Measurements from ENCODE around the gene NDFIP1.
"Not testable (repeated sequence)": the region's sequence is repeated elsewhere in the genome, so short reads cannot be mapped to it uniquely, and the experiment has no call there.

Gene NDFIP1

DNA sequence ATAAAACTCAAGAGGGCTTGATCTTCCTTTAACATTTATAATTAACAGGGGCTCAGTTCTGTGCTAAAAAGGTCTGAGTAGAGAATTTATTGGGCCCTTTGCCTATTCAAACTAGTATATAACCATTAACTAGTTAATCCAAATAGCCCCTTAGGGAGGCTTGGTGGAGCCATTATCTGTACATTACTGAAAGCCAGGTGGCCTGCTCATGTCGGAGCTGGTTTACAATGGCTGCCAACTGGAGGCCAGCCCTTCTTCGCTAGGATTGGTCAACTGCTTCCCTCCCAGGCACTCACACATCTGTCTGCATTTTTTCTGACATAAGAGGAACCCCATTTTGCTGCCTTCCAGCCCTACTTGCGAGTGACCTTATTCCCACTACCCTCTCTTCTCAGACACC, 30.4 kb upstream of the NDFIP1 start:
- no peaks in the 10 kb centered on the region for H3K36me3 ChIP-seq (ENCODE audit: control insufficient read depth, insufficient read depth, low read length)
- no peak for DNase-seq (ENCODE audit: low read depth, low spot score)
- no CpG with 5 or more reads among the region's 3 CpGs for WGBS (ENCODE audit: insufficient coverage, insufficient read length)
- H3K27me3 ChIP-seq (ENCODE audit: control insufficient read depth, insufficient read depth, low read length): no peaks in the 10 kb centered on the region
- no peak overlapping the region for H3K4me3 ChIP-seq (ENCODE audit: low read length)
- no peak overlapping the region for H3K27ac ChIP-seq (ENCODE audit: low read length)
- no peaks in the 10 kb centered on the region for H3K9me3 ChIP-seq (ENCODE audit: control insufficient read depth, insufficient read depth, low read length)
- no peaks in the 10 kb centered on the region for H3K4me1 ChIP-seq (ENCODE audit: control insufficient read depth, insufficient read depth, low read length)

DNA sequence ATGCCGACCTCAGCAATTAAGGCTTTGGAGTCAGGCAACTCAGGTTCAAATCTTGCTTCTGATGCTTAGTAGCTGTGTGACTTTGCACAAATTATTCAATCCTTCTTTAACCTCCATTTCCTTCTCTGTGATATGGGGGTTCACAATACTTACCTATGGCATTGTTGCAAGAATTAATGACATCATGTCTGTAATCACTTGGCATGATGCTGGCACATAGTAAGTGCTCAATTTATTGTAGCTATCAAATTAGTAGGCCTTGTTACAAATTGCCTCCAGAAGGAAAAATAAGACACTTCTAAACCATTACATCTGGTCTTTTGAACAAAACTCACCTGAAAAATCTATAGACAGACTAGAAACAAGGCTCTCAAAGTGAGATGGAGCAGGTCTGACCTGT, 29.9 kb upstream of the NDFIP1 start:
- Histone ChIP-seq H3K4me1 (ENCODE audit: control insufficient read depth, insufficient read depth, low read length) (no peaks in the 10 kb centered on the region), H3K9me3 (ENCODE audit: control insufficient read depth, insufficient read depth, low read length) (no peaks in the 10 kb centered on the region), H3K36me3 (ENCODE audit: control insufficient read depth, insufficient read depth, low read length) (no peaks in the 10 kb centered on the region), H3K27me3 (ENCODE audit: control insufficient read depth, insufficient read depth, low read length) (no peaks in the 10 kb centered on the region), H3K4me3 (ENCODE audit: low read length) (no peak overlapping the region), H3K27ac (ENCODE audit: low read length) (no peak overlapping the region)
- no CpG with 5 or more reads among the region's 1 CpG for WGBS (ENCODE audit: insufficient coverage, insufficient read length)
- DNase-seq (ENCODE audit: low read depth, low spot score): no peak

- H3K4me1 ChIP-seq (ENCODE audit: control insufficient read depth, insufficient read depth, low read length): no peaks in the 10 kb centered on the region
- no peak overlapping the region for H3K27ac ChIP-seq (ENCODE audit: low read length)
- H3K4me3 ChIP-seq (ENCODE audit: low read length): no peak overlapping the region
- no peak for DNase-seq (ENCODE audit: low read depth, low spot score)
- H3K36me3 ChIP-seq (ENCODE audit: control insufficient read depth, insufficient read depth, low read length): no peaks in the 10 kb centered on the region
- no peaks in the 10 kb centered on the region for H3K9me3 ChIP-seq (ENCODE audit: control insufficient read depth, insufficient read depth, low read length)
- no CpG with 5 or more reads among the region's 6 CpGs for WGBS (ENCODE audit: insufficient coverage, insufficient read length)
- H3K27me3 ChIP-seq (ENCODE audit: control insufficient read depth, insufficient read depth, low read length): no peaks in the 10 kb centered on the region
Measured at GRCh38 chr5:142079306-142079721, 29.3 kb upstream of the NDFIP1 start.

DNA sequence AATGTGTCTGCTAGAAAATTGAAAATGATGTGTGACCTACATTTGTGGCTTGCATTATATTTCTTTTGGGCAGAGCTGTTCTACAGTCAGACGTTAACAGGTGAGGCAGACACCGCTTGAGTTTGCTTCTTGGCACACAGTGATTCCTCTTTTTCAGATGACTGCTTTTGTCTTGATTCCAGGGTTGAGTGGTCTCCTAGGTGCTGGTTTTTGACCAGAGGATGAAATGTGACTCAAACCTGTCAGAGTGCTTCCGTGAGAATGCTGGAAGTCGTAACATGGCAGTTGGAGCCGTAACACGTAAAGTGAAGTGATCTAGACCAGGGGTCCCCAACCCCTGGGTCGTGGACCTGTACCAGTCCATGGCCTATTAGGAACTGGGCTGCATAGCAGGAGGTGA, 28.3 kb upstream of the NDFIP1 start:
- Histone ChIP-seq H3K27me3 (ENCODE audit: control insufficient read depth, insufficient read depth, low read length) (no peaks in the 10 kb centered on the region), H3K4me3 (ENCODE audit: low read length) (no peak overlapping the region), H3K9me3 (ENCODE audit: control insufficient read depth, insufficient read depth, low read length) (no peaks in the 10 kb centered on the region), H3K36me3 (ENCODE audit: control insufficient read depth, insufficient read depth, low read length) (no peaks in the 10 kb centered on the region), H3K4me1 (ENCODE audit: control insufficient read depth, insufficient read depth, low read length) (no peaks in the 10 kb centered on the region), H3K27ac (ENCODE audit: low read length) (no peak overlapping the region)
- WGBS (ENCODE audit: insufficient coverage, insufficient read length): no CpG with 5 or more reads among the region's 7 CpGs
- DNase-seq (ENCODE audit: low read depth, low spot score): no peak

GRCh38 chr5:142082182-142082781, 26.3 kb upstream of the NDFIP1 start:
- Histone ChIP-seq H3K36me3 (ENCODE audit: control insufficient read depth, insufficient read depth, low read length) (no peaks in the 10 kb centered on the region), H3K27me3 (ENCODE audit: control insufficient read depth, insufficient read depth, low read length) (no peaks in the 10 kb centered on the region), H3K4me3 (ENCODE audit: low read length) (no peak overlapping the region), H3K9me3 (ENCODE audit: control insufficient read depth, insufficient read depth, low read length) (no peaks in the 10 kb centered on the region), H3K4me1 (ENCODE audit: control insufficient read depth, insufficient read depth, low read length) (no peaks in the 10 kb centered on the region), H3K27ac (ENCODE audit: low read length) (no peak overlapping the region)
- DNase-seq (ENCODE audit: low read depth, low spot score): no peak

DNA sequence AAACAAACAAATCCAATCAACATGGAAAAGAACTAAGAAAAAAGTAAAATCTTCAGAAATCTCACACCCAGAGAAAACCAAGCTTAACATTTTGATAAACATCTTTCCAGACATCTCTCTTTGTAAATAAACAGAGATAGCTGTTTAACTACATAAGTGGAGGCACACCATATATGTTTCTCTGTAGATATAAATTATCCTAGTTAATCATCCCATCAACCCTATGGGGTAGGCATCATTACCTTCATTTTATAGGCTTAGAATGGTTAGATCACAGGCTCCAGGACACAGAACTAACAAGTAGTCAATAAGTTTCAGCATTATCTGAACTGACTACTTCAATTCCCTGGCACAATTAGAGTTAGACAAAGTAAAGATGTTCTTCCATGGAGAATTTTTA, 22.4 kb upstream of the NDFIP1 start:
- no peaks in the 10 kb centered on the region for H3K36me3 ChIP-seq (ENCODE audit: control insufficient read depth, insufficient read depth, low read length)
- no peak for DNase-seq (ENCODE audit: low read depth, low spot score)
- no peaks in the 10 kb centered on the region for H3K27me3 ChIP-seq (ENCODE audit: control insufficient read depth, insufficient read depth, low read length)
- H3K4me1 ChIP-seq (ENCODE audit: control insufficient read depth, insufficient read depth, low read length): no peaks in the 10 kb centered on the region
- no peak overlapping the region for H3K27ac ChIP-seq (ENCODE audit: low read length)
- H3K9me3 ChIP-seq (ENCODE audit: control insufficient read depth, insufficient read depth, low read length): no peaks in the 10 kb centered on the region
- H3K4me3 ChIP-seq (ENCODE audit: low read length): no peak overlapping the region

DNA sequence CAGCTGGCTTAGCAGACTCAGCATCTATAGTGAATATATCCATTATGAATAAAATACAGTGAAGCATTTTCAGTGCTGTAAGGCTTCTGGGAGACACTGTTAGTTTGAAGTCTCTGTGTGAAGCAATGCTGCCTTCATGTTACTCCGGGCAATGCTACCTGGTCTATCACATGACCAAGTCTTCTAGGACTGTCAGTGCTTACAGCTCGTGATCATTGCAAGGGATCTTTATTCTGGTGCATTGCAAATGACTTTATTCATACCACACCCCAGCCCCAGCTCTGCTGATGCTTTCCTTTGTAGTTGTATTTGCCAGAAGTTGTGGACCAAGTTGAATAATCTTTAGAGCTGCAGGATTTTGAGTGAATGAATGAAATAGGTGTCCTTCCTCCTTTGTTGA, 21.9 kb upstream of the NDFIP1 start:
- Histone ChIP-seq H3K27me3 (ENCODE audit: control insufficient read depth, insufficient read depth, low read length) (no peaks in the 10 kb centered on the region), H3K4me1 (ENCODE audit: control insufficient read depth, insufficient read depth, low read length) (no peaks in the 10 kb centered on the region), H3K9me3 (ENCODE audit: control insufficient read depth, insufficient read depth, low read length) (no peaks in the 10 kb centered on the region), H3K4me3 (ENCODE audit: low read length) (no peak overlapping the region), H3K36me3 (ENCODE audit: control insufficient read depth, insufficient read depth, low read length) (no peaks in the 10 kb centered on the region), H3K27ac (ENCODE audit: low read length) (no peak overlapping the region)
- WGBS (ENCODE audit: insufficient coverage, insufficient read length): no CpG with 5 or more reads among the region's 2 CpGs
- no peak for DNase-seq (ENCODE audit: low read depth, low spot score)

GRCh38 chr5:142087920-142088679, 20.5 kb upstream of the NDFIP1 start:
- Histone ChIP-seq H3K4me3 (ENCODE audit: low read length) (no peak overlapping the region), H3K27me3 (ENCODE audit: control insufficient read depth, insufficient read depth, low read length) (no peaks in the 10 kb centered on the region), H3K4me1 (ENCODE audit: control insufficient read depth, insufficient read depth, low read length) (no peaks in the 10 kb centered on the region), H3K9me3 (ENCODE audit: control insufficient read depth, insufficient read depth, low read length) (no peaks in the 10 kb centered on the region), H3K27ac (ENCODE audit: low read length) (no peak overlapping the region), H3K36me3 (ENCODE audit: control insufficient read depth, insufficient read depth, low read length) (no peaks in the 10 kb centered on the region)
- no peak for DNase-seq (ENCODE audit: low read depth, low spot score)
- no CpG with 5 or more reads among the region's 12 CpGs for WGBS (ENCODE audit: insufficient coverage, insufficient read length)

GRCh38 chr5:142088855-142089479, 19.6 kb upstream of the NDFIP1 start:
- no CpG with 5 or more reads among the region's 15 CpGs for WGBS (ENCODE audit: insufficient coverage, insufficient read length)
- H3K4me1 ChIP-seq (ENCODE audit: control insufficient read depth, insufficient read depth, low read length); H3K27me3 ChIP-seq (ENCODE audit: control insufficient read depth, insufficient read depth, low read length); H3K9me3 ChIP-seq (ENCODE audit: control insufficient read depth, insufficient read depth, low read length); DNase-seq (ENCODE audit: low read depth, low spot score); H3K36me3 ChIP-seq (ENCODE audit: control insufficient read depth, insufficient read depth, low read length); H3K27ac ChIP-seq (ENCODE audit: low read length); H3K4me3 ChIP-seq (ENCODE audit: low read length): not testable (repeated sequence)

GRCh38 chr5:142091012-142091411, 17.6 kb upstream of the NDFIP1 start:
- H3K4me1 ChIP-seq (ENCODE audit: control insufficient read depth, insufficient read depth, low read length): no peaks in the 10 kb centered on the region
- WGBS (ENCODE audit: insufficient coverage, insufficient read length): no CpG with 5 or more reads among the region's 1 CpG
- H3K4me3 ChIP-seq (ENCODE audit: low read length): no peak overlapping the region
- no peaks in the 10 kb centered on the region for H3K27me3 ChIP-seq (ENCODE audit: control insufficient read depth, insufficient read depth, low read length)
- DNase-seq (ENCODE audit: low read depth, low spot score): no peak
- no peak overlapping the region for H3K27ac ChIP-seq (ENCODE audit: low read length)
- no peaks in the 10 kb centered on the region for H3K9me3 ChIP-seq (ENCODE audit: control insufficient read depth, insufficient read depth, low read length)
- no peaks in the 10 kb centered on the region for H3K36me3 ChIP-seq (ENCODE audit: control insufficient read depth, insufficient read depth, low read length)

GRCh38 chr5:142091922-142092321, 16.7 kb upstream of the NDFIP1 start:
- Histone ChIP-seq H3K36me3 (ENCODE audit: control insufficient read depth, insufficient read depth, low read length) (no peaks in the 10 kb centered on the region), H3K4me3 (ENCODE audit: low read length) (no peak overlapping the region), H3K9me3 (ENCODE audit: control insufficient read depth, insufficient read depth, low read length) (no peaks in the 10 kb centered on the region), H3K27ac (ENCODE audit: low read length) (no peak overlapping the region), H3K27me3 (ENCODE audit: control insufficient read depth, insufficient read depth, low read length) (no peaks in the 10 kb centered on the region), H3K4me1 (ENCODE audit: control insufficient read depth, insufficient read depth, low read length) (no peaks in the 10 kb centered on the region)
- DNase-seq (ENCODE audit: low read depth, low spot score): no peak
- WGBS (ENCODE audit: insufficient coverage, insufficient read length): 80% methylated on average over 1 of the region's 2 CpGs
